HepG2 (cell line): ENCODE measurements around the gene SOX8.

Experiments used
- CTCF ChIP-seq: sonication (generic); formaldehyde crosslinking; IDR thresholded peaks from 2 replicates; pipeline ENCODE4 v1.5.0; 2020; ENCODE audit warnings: mild to moderate bottlenecking, missing genetic modification reagents, moderate library complexity
- EEA1 ChIP-seq: sonication (generic); formaldehyde crosslinking; IDR thresholded peaks from 2 replicates; pipeline ENCODE4 v1.5.1; 2020; ENCODE audit warnings: mild to moderate bottlenecking, missing genetic modification reagents, borderline replicate concordance
- NR2F6 ChIP-seq, 2 experiments: IDR thresholded peaks; 2 replicates each; pipeline ENCODE4 v1.6.1; 2016; ENCODE audit warnings: antibody characterized with exemption in 1 of 2, mild to moderate bottlenecking in 1 of 2
- POLR2A ChIP-seq, 2 experiments: IDR thresholded peaks; 2 replicates each; pipeline ENCODE4 v1.6.1; 2011; ENCODE audit warnings: low read depth in 2 of 2, low read length in 2 of 2, mild to moderate bottlenecking in 1 of 2, moderate library complexity in 1 of 2; ENCODE audit not compliant: insufficient read depth in 1 of 2
- SAFB2 ChIP-seq: sonication (generic); formaldehyde crosslinking; IDR thresholded peaks from 2 replicates; pipeline ENCODE4 v1.5.1; 2020; ENCODE audit warnings: missing genetic modification reagents, low read depth, mild to moderate bottlenecking, borderline replicate concordance
- UBTF ChIP-seq: sonication (generic); formaldehyde crosslinking; IDR thresholded peaks from 2 replicates; pipeline ENCODE4 v1.4.0; 2020; ENCODE audit warnings: mild to moderate bottlenecking, missing genetic modification reagents
- ZNF800 ChIP-seq: sonication (generic); formaldehyde crosslinking; IDR thresholded peaks from 2 replicates; pipeline ENCODE4 v1.4.0; 2020; ENCODE audit warnings: missing genetic modification reagents
- ZSCAN30 ChIP-seq: sonication (generic); formaldehyde crosslinking; IDR thresholded peaks from 2 replicates; pipeline ENCODE4 v1.5.0; 2020; ENCODE audit warnings: mild to moderate bottlenecking, missing genetic modification reagents

GRCh38 chr16:933581-933980, 48.0 kb upstream of the SOX8 start:
- TF ChIP-seq POLR2A (IDR thresholded peaks at IDR 0.05; ENCODE audit: insufficient read depth in 1 of 2, low read depth in 2 of 2, low read length in 2 of 2), result no peak
- no peak for TF ChIP-seq UBTF (CRISPR knock-in tag)
- TF ChIP-seq SAFB2 (CRISPR knock-in tag), result no peak
- TF ChIP-seq CTCF (CRISPR knock-in tag), result no peak
- no peak for TF ChIP-seq EEA1
- no peak for TF ChIP-seq ZSCAN30 (CRISPR knock-in tag)
- TF ChIP-seq ZNF800 (CRISPR knock-in tag), result no peak
- TF ChIP-seq NR2F6 (IDR thresholded peaks at IDR 0.05), result no peak
- TF ChIP-seq NR2F6 (CRISPR knock-in tag; IDR thresholded peaks at IDR 0.05), result no peak
